T-cell (primary cell): ENCODE measurements around the gene AKAP9. TPM values are rescaled to one million over a fixed set of nuclear protein-coding genes. Genes with fewer than 3 reads are reported as not detected.

ENCODE experiments used
- ATAC-seq, 4 experiments: fragments of 200-7000 bp in 3 of 4; fragments of 150-1000 bp in 1 of 4; cut with Tn5 transposase; replicated peaks in 1 of 4; 1 replicate in 3 of 4; 2 replicates in 1 of 4; pipeline ENCODE4 v1.10.0; 2021; ENCODE audit warnings: moderate library complexity in 3 of 4, mild to moderate bottlenecking in 2 of 4, moderate number of reproducible peaks in 1 of 4
- CTCF ChIA-PET, 2 donors: fragments of 300-600 bp; sonication (Branson Sonifier 250); formaldehyde crosslinking; loops; one replicate each; lab custom pipeline; 2022; ENCODE audit warnings: antibody characterized with exemption in 2 of 2; lab: Charles Lee
- POLR2A ChIA-PET, 2 donors: fragments of 300-600 bp; sonication (Branson Sonifier 250); formaldehyde crosslinking; loops; one replicate each; lab custom pipeline; 2022; ENCODE audit warnings: antibody characterized with exemption in 2 of 2; lab: Charles Lee
- DNase-seq, 35 experiments: peaks; one replicate each; pipeline versions ENCODE4 v3.0.0 to v3.0.0-alpha.2; 2013 to 2023
- H3K27ac ChIP-seq: one replicate; pipeline ENCODE4 v1.5.1; 2013; ENCODE audit warnings: low read length
- H3K27me3 ChIP-seq, 2 experiments: replicated peaks in 1 of 2; 1 replicate in 1 of 2; 2 replicates in 1 of 2; pipeline versions ENCODE4 v1.6.1 to v1.7.0; 2013; ENCODE audit warnings: low read length in 1 of 2, mixed read lengths in 1 of 2; ENCODE audit not compliant: control insufficient read depth in 2 of 2, insufficient read depth in 2 of 2; ENCODE audit errors: extremely low read depth in 1 of 2
- H3K36me3 ChIP-seq, 2 donors: 1 replicate in 1 of 2; 2 replicates in 1 of 2; pipeline versions ENCODE4 v1.6.1 to v1.7.0; 2013; ENCODE audit warnings: low read length in 1 of 2; ENCODE audit not compliant: control insufficient read depth in 2 of 2, insufficient read depth in 1 of 2; ENCODE audit errors: extremely low read depth in 1 of 2
- H3K4me1 ChIP-seq, 2 experiments: 1 replicate in 1 of 2; 2 replicates in 1 of 2; pipeline versions ENCODE4 v1.6.1 to v1.7.0; 2013; ENCODE audit warnings: low read length in 2 of 2, mixed read lengths in 1 of 2; ENCODE audit not compliant: insufficient read depth in 2 of 2, control insufficient read depth in 1 of 2; ENCODE audit errors: extremely low read depth in 1 of 2
- H3K4me3 ChIP-seq, 2 donors: 1 replicate in 1 of 2; 2 replicates in 1 of 2; pipeline versions ENCODE4 v1.5.1 to v1.7.0; 2013; ENCODE audit warnings: mild to moderate bottlenecking in 2 of 2, low read length in 1 of 2, moderate library complexity in 1 of 2; ENCODE audit not compliant: control insufficient read depth in 1 of 2; ENCODE audit errors: extremely low read depth in 1 of 2
- H3K9me3 ChIP-seq: 2 replicates; pipeline ENCODE4 v1.7.0; 2013
- H3K27ac Mint-ChIP-seq, 2 donors: one replicate each; pipeline ENCODE4 v1.8.0; 2020 to 2021; ENCODE audit warnings: mild to moderate bottlenecking in 2 of 2, mixed read lengths in 2 of 2
- H3K27me3 Mint-ChIP-seq, 2 donors: one replicate each; pipeline ENCODE4 v1.8.0; 2021 to 2022; ENCODE audit warnings: mixed read lengths in 2 of 2
- H3K36me3 Mint-ChIP-seq: one replicate; pipeline ENCODE4 v1.8.0; 2021; ENCODE audit warnings: mixed read lengths
- H3K4me1 Mint-ChIP-seq, 3 donors: one replicate each; pipeline ENCODE4 v1.8.0; 2020 to 2022; ENCODE audit warnings: mixed read lengths in 3 of 3, mild to moderate bottlenecking in 1 of 3
- H3K4me3 Mint-ChIP-seq, 3 donors: one replicate each; pipeline ENCODE4 v1.8.0; 2020 to 2022; ENCODE audit warnings: mild to moderate bottlenecking in 3 of 3, mixed read lengths in 3 of 3, moderate library complexity in 3 of 3
- H3K9me3 Mint-ChIP-seq, 3 donors: one replicate each; pipeline ENCODE4 v1.8.0; 2020 to 2022; ENCODE audit warnings: mixed read lengths in 3 of 3
- WGBS: methylation state at CpG from one replicate; pipeline ENCODE4 v1.1.5; 2013; ENCODE audit warnings: missing lambda C conversion rate; ENCODE audit not compliant: insufficient coverage; 5-methylcytosine and 5-hydroxymethylcytosine counted together
- total RNA-seq, 35 experiments: library from RNA in 6 of 35; stranded (reverse) in 6 of 35; fragments of 120-200 nt in 1 of 35; gene quantifications; one replicate each; pipeline versions ENCODE4 v1.2.1 to v1.2.4 and lab custom pipeline; 2013 to 2026

Gene AKAP9
- total RNA-seq, 5 donors from 2014 or later (not counting 1 experiment from before 2014, with no cell fraction given), result 59.6 to 83.3 (median 69.0) TPM

GRCh38 chr7:91898240-91898992, 42.2 kb upstream of the AKAP9 start:
- Histone ChIP-seq H3K9me3 (no peaks in the 10 kb centered on the region), H3K27me3 (peaks cover 0 to 9% of the 10 kb centered on the region in 2 experiments), H3K36me3 (no peaks in the 10 kb centered on the region), H3K4me1 (no peaks in the 10 kb centered on the region), H3K27ac (no peak overlapping the region), H3K4me3 (no peak overlapping the region)
- peaks cover 4 to 12% of the 10 kb centered on the region in 2 donors for H3K27me3 Mint-ChIP-seq
- no peak for ATAC-seq
- POLR2A ChIA-PET, result no interaction called here
- no peak for DNase-seq
- CTCF ChIA-PET, result no interaction called here
- no peak overlapping the region for H3K4me3 Mint-ChIP-seq
- no peak overlapping the region for H3K27ac Mint-ChIP-seq
- H3K4me1 Mint-ChIP-seq, result no peaks in the 10 kb centered on the region
- 91% methylated on average over 3 of the region's 10 CpGs for WGBS
- no peaks in the 10 kb centered on the region for H3K9me3 Mint-ChIP-seq
- H3K36me3 Mint-ChIP-seq, result no peaks in the 10 kb centered on the region

DNA sequence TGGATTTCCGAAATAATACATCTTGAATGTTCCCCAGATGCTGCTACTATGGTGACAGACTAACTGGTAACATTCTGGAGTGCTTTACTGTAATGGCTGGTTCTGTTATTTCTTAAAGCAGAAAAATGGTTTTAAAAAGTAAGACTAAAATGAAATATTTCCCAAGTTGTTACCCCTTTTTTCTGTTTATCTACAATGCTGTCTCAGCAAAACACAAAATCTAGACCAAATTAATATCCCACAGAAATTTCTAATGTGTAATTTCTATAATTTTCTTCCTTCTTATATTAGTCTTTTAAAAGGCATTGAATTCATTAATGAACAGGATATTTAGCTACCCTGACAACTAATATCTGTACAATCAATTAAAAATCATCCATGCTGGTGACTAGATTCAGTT, 41.1 kb upstream of the AKAP9 start:
- ChIA-PET CTCF (interaction anchor here in 1 of 2 donors (0.5 to 0.6 kb wide), 2 partner anchors 47 to 1531 kb away, joined by 4 read pairs; no protein-coding TSS in a partner anchor), POLR2A (no interaction called here)
- H3K27ac ChIP-seq, result no peak overlapping the region
- peaks cover 0 to 5% of the 10 kb centered on the region in 2 experiments for H3K27me3 ChIP-seq
- H3K4me3 Mint-ChIP-seq, result no peak overlapping the region
- ATAC-seq (no peak), DNase-seq (no peak)
- H3K27me3 Mint-ChIP-seq, result peaks cover 0 to 8% of the 10 kb centered on the region in 2 donors
- H3K27ac Mint-ChIP-seq, result no peak overlapping the region
- no CpG with 5 or more reads among the region's 1 CpG for WGBS
- H3K4me3 ChIP-seq, result no peak overlapping the region
- no peaks in the 10 kb centered on the region for H3K4me1 Mint-ChIP-seq
- H3K36me3 ChIP-seq, result no peaks in the 10 kb centered on the region
- H3K9me3 ChIP-seq, result no peaks in the 10 kb centered on the region
- no peaks in the 10 kb centered on the region for H3K36me3 Mint-ChIP-seq
- H3K4me1 ChIP-seq, result no peaks in the 10 kb centered on the region
- H3K9me3 Mint-ChIP-seq, result no peaks in the 10 kb centered on the region

DNA sequence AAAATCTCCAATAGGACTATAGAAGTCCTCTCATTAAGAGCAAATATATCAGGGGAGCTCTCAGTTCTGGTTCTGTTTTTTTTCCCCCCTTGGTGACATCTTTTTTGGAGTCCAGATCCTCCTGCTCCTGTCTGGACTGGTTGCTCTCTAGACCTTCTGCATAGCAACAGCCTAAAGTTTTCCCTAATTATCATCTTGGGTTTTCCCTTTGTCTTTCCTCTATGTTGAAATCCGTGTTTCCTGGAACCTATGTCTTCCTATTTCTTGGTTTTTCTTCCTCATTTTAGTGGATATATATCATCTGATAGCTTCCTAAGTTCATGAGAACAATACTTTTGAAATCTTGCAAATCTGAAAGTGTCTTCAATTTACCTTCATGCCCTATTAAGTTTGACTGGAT, 30.5 kb upstream of the AKAP9 start:
- ATAC-seq (no peak), DNase-seq (no peak)
- Mint-ChIP-seq H3K36me3 (no peaks in the 10 kb centered on the region), H3K9me3 (peaks cover 0 to 3% (median 0%) of the 10 kb centered on the region in 3 donors), H3K27me3 (peaks cover 4 to 11% of the 10 kb centered on the region in 2 donors), H3K27ac (no peak overlapping the region), H3K4me1 (peaks cover 0 to 4% (median 0%) of the 10 kb centered on the region in 3 donors), H3K4me3 (no peak overlapping the region)
- no peaks in the 10 kb centered on the region for H3K9me3 ChIP-seq
- H3K36me3 ChIP-seq, result no peaks in the 10 kb centered on the region
- no CpG with 5 or more reads among the region's 1 CpG for WGBS
- H3K4me1 ChIP-seq, result peaks cover 0 to 2% of the 10 kb centered on the region in 2 experiments
- H3K4me3 ChIP-seq, result no peak overlapping the region
- no peak overlapping the region for H3K27ac ChIP-seq
- CTCF ChIA-PET, result interaction anchor here in 1 of 2 donors (0.6 kb wide), 1 partner anchor 1009 kb away, joined by 3 read pairs; no protein-coding TSS in a partner anchor
- POLR2A ChIA-PET, result no interaction called here
- H3K27me3 ChIP-seq, result peaks cover 0 to 4% of the 10 kb centered on the region in 2 experiments

- H3K4me3 Mint-ChIP-seq, result no peak overlapping the region
- H3K36me3 Mint-ChIP-seq, result no peaks in the 10 kb centered on the region
- H3K9me3 Mint-ChIP-seq, result peaks cover 0 to 3% (median 0%) of the 10 kb centered on the region in 3 donors
- WGBS, result 95% methylated on average over 4 of the region's 4 CpGs
- ChIA-PET CTCF (no interaction called here), POLR2A (no interaction called here)
- no peak overlapping the region for H3K27ac Mint-ChIP-seq
- H3K4me1 ChIP-seq, result peaks cover 0 to 2% of the 10 kb centered on the region in 2 experiments
- peaks cover 0 to 4% of the 10 kb centered on the region in 2 experiments for H3K27me3 ChIP-seq
- H3K4me1 Mint-ChIP-seq, result peaks cover 0 to 4% (median 0%) of the 10 kb centered on the region in 3 donors
- H3K4me3 ChIP-seq, result no peak overlapping the region
- DNase-seq (no peak), ATAC-seq (no peak)
- H3K27ac ChIP-seq, result no peak overlapping the region
- no peaks in the 10 kb centered on the region for H3K9me3 ChIP-seq
- peaks cover 4 to 11% of the 10 kb centered on the region in 2 donors for H3K27me3 Mint-ChIP-seq
- H3K36me3 ChIP-seq, result no peaks in the 10 kb centered on the region
Observed at GRCh38 chr7:91911121-91911520, 29.5 kb upstream of the AKAP9 start.

GRCh38 chr7:91912494-91912893, 28.2 kb upstream of the AKAP9 start:
- H3K4me1 ChIP-seq, result peaks cover 0 to 2% of the 10 kb centered on the region in 2 experiments
- Mint-ChIP-seq H3K4me3 (no peak overlapping the region), H3K27ac (no peak overlapping the region), H3K27me3 (peaks cover 4 to 9% of the 10 kb centered on the region in 2 donors), H3K4me1 (peaks cover 0 to 4% (median 0%) of the 10 kb centered on the region in 3 donors), H3K9me3 (peaks cover 0 to under 1% (median 0%) of the 10 kb centered on the region in 3 donors), H3K36me3 (no peaks in the 10 kb centered on the region)
- H3K9me3 ChIP-seq, result no peaks in the 10 kb centered on the region
- peaks cover 0 to 4% of the 10 kb centered on the region in 2 experiments for H3K27me3 ChIP-seq
- no peak for DNase-seq
- H3K4me3 ChIP-seq, result no peak overlapping the region
- no peak for ATAC-seq
- ChIA-PET POLR2A (no interaction called here), CTCF (interaction anchor here in 1 of 2 donors (0.7 kb wide), 2 partner anchors 42 to 661 kb away, joined by 3 read pairs; no protein-coding TSS in a partner anchor)
- no peak overlapping the region for H3K27ac ChIP-seq
- H3K36me3 ChIP-seq, result no peaks in the 10 kb centered on the region

DNA sequence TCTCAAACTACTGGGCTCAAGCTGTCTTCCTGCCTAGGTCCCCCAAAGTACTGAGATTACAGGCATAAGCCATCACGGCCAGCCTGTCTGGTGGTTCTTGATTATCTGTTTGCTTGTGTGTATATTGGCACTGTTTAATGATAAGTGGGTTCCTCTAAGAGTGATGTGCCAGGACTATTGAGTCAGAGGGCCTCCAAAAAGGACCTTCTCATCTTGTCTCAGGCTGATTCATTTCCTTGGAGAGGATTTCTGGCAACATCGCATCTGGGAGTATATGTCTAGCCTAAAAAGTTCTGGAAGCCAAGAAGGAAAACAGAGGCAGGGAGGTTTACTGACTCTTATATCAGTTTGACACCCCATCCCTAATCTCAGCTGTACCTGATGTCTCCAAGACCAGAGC, 27.1 kb upstream of the AKAP9 start:
- ChIA-PET POLR2A (interaction anchor here (0.6 kb wide), 2 partner anchors 525 to 1120 kb away, joined by 3 to 4 read pairs; no protein-coding TSS in a partner anchor), CTCF (interaction anchor here in 1 of 2 donors (0.9 kb wide), 1 partner anchor 33 kb away, joined by 3 read pairs; the partner anchor contains the start of gene MTERF1)
- no peaks in the 10 kb centered on the region for H3K36me3 Mint-ChIP-seq
- H3K4me1 Mint-ChIP-seq, result peaks cover 0 to 4% (median 0%) of the 10 kb centered on the region in 3 donors
- no peak for DNase-seq
- H3K27me3 ChIP-seq, result peaks cover 0 to 4% of the 10 kb centered on the region in 2 experiments
- H3K27me3 Mint-ChIP-seq, result peaks cover 7 to 8% of the 10 kb centered on the region in 2 donors
- no peak for ATAC-seq
- no peak overlapping the region for H3K4me3 ChIP-seq
- H3K27ac Mint-ChIP-seq, result no peak overlapping the region
- H3K27ac ChIP-seq, result no peak overlapping the region
- H3K4me3 Mint-ChIP-seq, result no peak overlapping the region
- peaks cover 0 to 2% of the 10 kb centered on the region in 2 experiments for H3K4me1 ChIP-seq
- no peaks in the 10 kb centered on the region for H3K9me3 ChIP-seq
- 80% methylated on average over 1 of the region's 2 CpGs for WGBS
- no peaks in the 10 kb centered on the region for H3K9me3 Mint-ChIP-seq
- H3K36me3 ChIP-seq, result no peaks in the 10 kb centered on the region
